ENCODE results near the gene MRPL39. TPM values are rescaled to one million over a fixed set of nuclear protein-coding genes. Genes with fewer than 3 reads are reported as not detected.

MRPL39 gene
- total and polyA plus RNA-seq, 9 of the 15 experiments (the other 6 are each of a cell fraction or from before 2014, with no cell fraction given), result 65.4 to 247 (median 105) TPM

DNA sequence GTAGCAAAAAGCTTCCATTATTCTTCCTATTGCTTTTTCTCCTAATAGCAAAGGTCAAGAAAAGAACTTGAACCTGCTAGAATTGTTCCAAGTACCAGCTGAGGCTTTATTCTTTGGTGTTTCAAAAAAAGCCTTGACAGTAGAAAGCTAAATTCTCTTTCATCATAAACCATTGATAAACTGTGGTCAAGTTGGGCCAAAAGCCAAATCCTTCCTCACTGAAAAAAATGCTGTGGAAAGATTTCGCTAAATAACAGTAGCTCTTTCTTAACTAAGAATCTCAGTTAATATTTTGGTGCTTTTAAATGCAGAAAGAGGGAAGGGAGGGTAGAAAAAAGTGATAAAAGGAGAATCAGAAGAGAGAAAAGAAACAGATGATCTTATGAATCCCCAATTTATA, 17.8 kb upstream of the MRPL39 start:
- intact Hi-C loops (cut with micrococcal nuclease), result no loop called here
- Histone ChIP-seq H3K79me2 (ENCODE audit: control insufficient read depth, insufficient read depth, low read length) (no peaks in the 10 kb centered on the region), H3K4me2 (ENCODE audit: insufficient read depth, low read length) (no peak overlapping the region), H3K27ac (ENCODE audit: extremely low read depth, low read depth, low read length) (no peak overlapping the region), H3K9ac (ENCODE audit: insufficient read depth in 1 of 2, low read depth in 2 of 2, low read length in 2 of 2) (no peak overlapping the region), H2AFZ (ENCODE audit: low read depth, low read length) (no peak overlapping the region), H3K4me3 (no peak overlapping the region), H3K9me1 (ENCODE audit: control insufficient read depth, insufficient read depth, low read length) (no peaks in the 10 kb centered on the region), H3K36me3 (ENCODE audit: control insufficient read depth, insufficient read depth, low read length) (no peaks in the 10 kb centered on the region), H3K9me3 (replicated peaks; ENCODE audit: control insufficient read depth, insufficient read depth, low read depth, low read length) (no peaks in the 10 kb centered on the region), H4K20me1 (replicated peaks; ENCODE audit: control insufficient read depth, insufficient read depth, low read length) (no peaks in the 10 kb centered on the region), H3K4me1 (replicated peaks in 1 of 2; ENCODE audit: control insufficient read depth in 2 of 2, insufficient read depth in 2 of 2, low read length in 2 of 2) (no peaks in the 10 kb centered on the region), H3K27me3 (ENCODE audit: control insufficient read depth in 2 of 2, insufficient read depth in 2 of 2, low read length in 2 of 2) (no peaks in the 10 kb centered on the region; a peak in 1 of 5 replicates)
- ATAC-seq (no peak), FAIRE-seq (peak; percentile 15), DNase-seq (ENCODE audit: extremely low read depth in 1 of 4, low spot score in 3 of 4) (no peak)
- ChIA-PET POLR2A (interaction anchor here (0.6 to 0.7 kb wide), 3 partner anchors 10 to 888 kb away, joined by 3 read pairs; no protein-coding TSS in a partner anchor), CTCF (ENCODE audit: low intra/inter-chr PET ratio) (no interaction called here)
- TF ChIP-seq NFIC (IDR thresholded peaks at IDR 0.05) (peak; percentile 79), ATF1 (CRISPR knock-in tag; IDR thresholded peaks at IDR 0.05) (no peak), ATF1 (tag; IDR thresholded peaks at IDR 0.05) (no peak)
- 0% methylated on average over 1 of the region's 1 CpG for WGBS (ENCODE audit: insufficient coverage, low coverage, missing lambda C conversion rate)
- BruUV-seq (replicated peaks), result no TSS peak
- in situ Hi-C loops (cut with MboI), result no loop called here

- Histone ChIP-seq H3K79me2 (ENCODE audit: control insufficient read depth, insufficient read depth, low read length) (no peaks in the 10 kb centered on the region), H3K27me3 (ENCODE audit: control insufficient read depth in 2 of 2, insufficient read depth in 2 of 2, low read length in 2 of 2) (no peaks in the 10 kb centered on the region; a peak in 1 of 5 replicates), H3K4me1 (replicated peaks in 1 of 2; ENCODE audit: control insufficient read depth in 2 of 2, insufficient read depth in 2 of 2, low read length in 2 of 2) (no peaks in the 10 kb centered on the region), H3K4me2 (ENCODE audit: insufficient read depth, low read length) (no peak overlapping the region), H3K36me3 (ENCODE audit: control insufficient read depth, insufficient read depth, low read length) (no peaks in the 10 kb centered on the region), H3K9ac (ENCODE audit: insufficient read depth in 1 of 2, low read depth in 2 of 2, low read length in 2 of 2) (no peak overlapping the region), H3K27ac (ENCODE audit: extremely low read depth, low read depth, low read length) (no peak overlapping the region), H3K9me1 (ENCODE audit: control insufficient read depth, insufficient read depth, low read length) (no peaks in the 10 kb centered on the region), H4K20me1 (replicated peaks; ENCODE audit: control insufficient read depth, insufficient read depth, low read length) (no peaks in the 10 kb centered on the region), H3K9me3 (replicated peaks; ENCODE audit: control insufficient read depth, insufficient read depth, low read depth, low read length) (no peaks in the 10 kb centered on the region), H2AFZ (ENCODE audit: low read depth, low read length) (no peak overlapping the region), H3K4me3 (no peak overlapping the region)
- 2% methylated on average over 4 of the region's 4 CpGs for WGBS (ENCODE audit: insufficient coverage, low coverage, missing lambda C conversion rate)
- ATAC-seq, result no peak
- no peak for FAIRE-seq
- CTCF ChIA-PET (ENCODE audit: low intra/inter-chr PET ratio), result no interaction called here
- POLR2A ChIA-PET, result interaction anchor here (0.6 to 0.7 kb wide), 3 partner anchors 10 to 888 kb away, joined by 3 read pairs; no protein-coding TSS in a partner anchor
- in situ Hi-C loops (cut with MboI) (no loop called here), intact Hi-C loops (cut with micrococcal nuclease) (no loop called here)
- no peak for DNase-seq (ENCODE audit: extremely low read depth in 1 of 4, low spot score in 3 of 4)
- no peak for TF ChIP-seq HSF4 (CRISPR knock-in tag; IDR thresholded peaks at IDR 0.05; ENCODE audit: borderline replicate concordance)
- TF ChIP-seq FOXK1 (CRISPR knock-in tag; IDR thresholded peaks at IDR 0.05; ENCODE audit: borderline replicate concordance), result no peak
- no peak for TF ChIP-seq YBX1 (IDR thresholded peaks at IDR 0.05)
- no peak for TF ChIP-seq ZNF165 (CRISPR knock-in tag; IDR thresholded peaks at IDR 0.05; ENCODE audit: borderline replicate concordance)
- TF ChIP-seq TEAD4 (IDR thresholded peaks at IDR 0.05; ENCODE audit: low read length), result no peak
- no peak for TF ChIP-seq TEAD4 (CRISPR knock-in tag; IDR thresholded peaks at IDR 0.05; ENCODE audit: borderline replicate concordance)
- no peak for TF ChIP-seq SMAD1 (IDR thresholded peaks at IDR 0.05; ENCODE audit: low read depth, low read length, partially characterized antibody)
- TF ChIP-seq ZNF668 (CRISPR knock-in tag; IDR thresholded peaks at IDR 0.05), result no peak
- no peak for TF ChIP-seq ZMIZ1 (IDR thresholded peaks at IDR 0.05; ENCODE audit: low read depth in 2 of 2, low read length in 2 of 2)
- TF ChIP-seq YY1 (IDR thresholded peaks at IDR 0.05; ENCODE audit: borderline replicate concordance in 1 of 3, control insufficient read depth in 1 of 3, extremely low read depth in 1 of 3, insufficient read depth in 3 of 3, insufficient read length in 1 of 3, insufficient replicate concordance in 2 of 3, low read depth in 1 of 3, low read length in 2 of 3), result no peak
- BruUV-seq (replicated peaks), result no TSS peak
These were observed 17.2 kb upstream of the MRPL39 start for GRCh38 chr21:25624511-25624910.
